Astrocyte (in vitro differentiated cells and primary cell): ENCODE results near the gene PLEKHA6. TPM values are rescaled to one million over a fixed set of nuclear protein-coding genes. Genes with fewer than 3 reads are reported as not detected.

Source experiments
- DNase-seq: peaks from one replicate; pipeline ENCODE4 v3.0.0-alpha.2; 2010; ENCODE audit warnings: low read depth
- FAIRE-seq: peaks from 2 replicates; lab custom pipeline; 2011; peaks lifted over from hg19 to GRCh38; lab: Jason Lieb, UNC
- H2AFZ ChIP-seq: 2 replicates; pipeline ENCODE4 v1.6.0; 2012; ENCODE audit warnings: low read depth, low read length, inconsistent platforms
- H3K27ac ChIP-seq: 2 replicates; pipeline ENCODE4 v1.5.1; 2011; ENCODE audit warnings: low read depth, low read length, inconsistent platforms
- H3K27me3 ChIP-seq: 2 replicates; pipeline ENCODE4 v1.6.0; 2011; ENCODE audit warnings: low read length, inconsistent platforms; ENCODE audit not compliant: insufficient read depth
- H3K36me3 ChIP-seq: 2 replicates; pipeline ENCODE4 v1.5.1; 2011; ENCODE audit warnings: low read length, inconsistent platforms; ENCODE audit not compliant: insufficient read depth
- H3K4me1 ChIP-seq: 2 replicates; pipeline ENCODE4 v1.5.1; 2011; ENCODE audit warnings: low read length, inconsistent platforms; ENCODE audit not compliant: insufficient read depth
- H3K4me2 ChIP-seq: 2 replicates; pipeline ENCODE4 v1.6.0; 2012; ENCODE audit warnings: low read length, inconsistent platforms
- H3K4me3 ChIP-seq: 2 replicates; pipeline ENCODE4 v1.5.1; 2011; ENCODE audit warnings: low read depth, mild to moderate bottlenecking, low read length, inconsistent platforms; ENCODE audit not compliant: insufficient read depth
- H3K79me2 ChIP-seq: 2 replicates; pipeline ENCODE4 v1.6.0; 2012; ENCODE audit warnings: mild to moderate bottlenecking, low read length, inconsistent platforms; ENCODE audit not compliant: insufficient read depth
- H3K9ac ChIP-seq: 2 replicates; pipeline ENCODE4 v1.6.0; 2012; ENCODE audit warnings: mild to moderate bottlenecking, low read length, inconsistent platforms
- H3K9me3 ChIP-seq: 2 replicates; pipeline ENCODE4 v1.5.1; 2012; ENCODE audit warnings: low read depth, mild to moderate bottlenecking, low read length, inconsistent platforms; ENCODE audit not compliant: insufficient read depth
- H4K20me1 ChIP-seq: 2 replicates; pipeline ENCODE4 v1.6.0; 2012; ENCODE audit warnings: low read length, inconsistent platforms; ENCODE audit not compliant: insufficient read depth
- H3K27ac Mint-ChIP-seq: one replicate; pipeline ENCODE4 v1.8.0; 2021; ENCODE audit warnings: mild to moderate bottlenecking, mixed read lengths; ENCODE audit not compliant: unreplicated experiment
- H3K27me3 Mint-ChIP-seq: one replicate; pipeline ENCODE4 v1.8.0; 2021; ENCODE audit warnings: low read depth, mixed read lengths; ENCODE audit not compliant: unreplicated experiment
- H3K36me3 Mint-ChIP-seq: one replicate; pipeline ENCODE4 v1.8.0; 2021; ENCODE audit warnings: low read depth, mixed read lengths; ENCODE audit not compliant: unreplicated experiment
- H3K4me1 Mint-ChIP-seq: one replicate; pipeline ENCODE4 v1.8.0; 2021; ENCODE audit warnings: low read depth, mixed read lengths; ENCODE audit not compliant: unreplicated experiment
- H3K4me3 Mint-ChIP-seq: one replicate; pipeline ENCODE4 v1.8.0; 2021; ENCODE audit warnings: mild to moderate bottlenecking, moderate library complexity, mixed read lengths; ENCODE audit not compliant: unreplicated experiment
- H3K9me3 Mint-ChIP-seq: one replicate; pipeline ENCODE4 v1.8.0; 2021; ENCODE audit warnings: mild to moderate bottlenecking, mixed read lengths; ENCODE audit not compliant: unreplicated experiment
- EZH2 ChIP-seq: IDR thresholded peaks from 2 replicates; pipeline ENCODE4 v1.6.1; 2012; ENCODE audit warnings: mild to moderate bottlenecking, low read length, inconsistent platforms; ENCODE audit not compliant: insufficient read depth
- total RNA-seq: library from RNA; stranded (reverse); gene quantifications from 2 replicates; pipeline ENCODE4 v1.2.1, GENCODE V29; 2021
- TF ChIP-seq, protein P1 (sequence below): IDR thresholded peaks from 2 replicates; pipeline ENCODE4 v1.5.1; 2011; ENCODE audit warnings: low read depth, mild to moderate bottlenecking, inconsistent platforms, low read length, moderate library complexity; ENCODE audit not compliant: insufficient read depth

Gene PLEKHA6
- total RNA-seq, 1 donor from 2014 or later = 1.5 TPM

DNA sequence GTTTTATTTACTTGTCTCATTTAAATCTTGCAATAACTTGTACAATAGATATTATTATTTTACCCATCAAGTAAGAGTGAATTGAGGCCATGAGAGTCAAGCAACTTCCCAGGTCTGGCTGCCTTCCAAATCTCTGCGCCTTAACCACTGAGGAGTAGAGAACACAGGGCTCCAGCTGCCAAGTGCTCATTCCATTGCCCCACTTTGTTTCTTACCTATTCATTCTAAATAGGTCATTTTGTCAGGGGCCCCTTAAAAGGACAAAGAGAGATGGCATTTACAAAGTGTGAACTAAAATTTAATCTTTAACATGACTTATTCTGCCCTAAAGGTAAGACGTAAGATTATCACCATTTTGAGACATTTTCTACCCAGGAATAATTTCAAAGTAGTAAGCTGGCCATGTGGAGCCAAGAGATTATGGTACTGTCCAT lies 48.4 kb upstream of the PLEKHA6 start:
- FAIRE-seq (no peak), DNase-seq (peak; percentile 69)
- TF ChIP-seq, protein P1, sequence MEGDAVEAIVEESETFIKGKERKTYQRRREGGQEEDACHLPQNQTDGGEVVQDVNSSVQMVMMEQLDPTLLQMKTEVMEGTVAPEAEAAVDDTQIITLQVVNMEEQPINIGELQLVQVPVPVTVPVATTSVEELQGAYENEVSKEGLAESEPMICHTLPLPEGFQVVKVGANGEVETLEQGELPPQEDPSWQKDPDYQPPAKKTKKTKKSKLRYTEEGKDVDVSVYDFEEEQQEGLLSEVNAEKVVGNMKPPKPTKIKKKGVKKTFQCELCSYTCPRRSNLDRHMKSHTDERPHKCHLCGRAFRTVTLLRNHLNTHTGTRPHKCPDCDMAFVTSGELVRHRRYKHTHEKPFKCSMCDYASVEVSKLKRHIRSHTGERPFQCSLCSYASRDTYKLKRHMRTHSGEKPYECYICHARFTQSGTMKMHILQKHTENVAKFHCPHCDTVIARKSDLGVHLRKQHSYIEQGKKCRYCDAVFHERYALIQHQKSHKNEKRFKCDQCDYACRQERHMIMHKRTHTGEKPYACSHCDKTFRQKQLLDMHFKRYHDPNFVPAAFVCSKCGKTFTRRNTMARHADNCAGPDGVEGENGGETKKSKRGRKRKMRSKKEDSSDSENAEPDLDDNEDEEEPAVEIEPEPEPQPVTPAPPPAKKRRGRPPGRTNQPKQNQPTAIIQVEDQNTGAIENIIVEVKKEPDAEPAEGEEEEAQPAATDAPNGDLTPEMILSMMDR = no peak
- no peak for TF ChIP-seq EZH2
- Histone ChIP-seq H4K20me1 (peaks cover 78% of the 10 kb centered on the region), H3K79me2 (peaks cover 85% of the 10 kb centered on the region), H3K9me3 (no peaks in the 10 kb centered on the region), H3K4me3 (peak overlapping the region; percentile 91), H3K27ac (no peak overlapping the region), H3K4me1 (no peaks in the 10 kb centered on the region), H3K27me3 (no peaks in the 10 kb centered on the region), H3K4me2 (peak overlapping the region; percentile 91), H3K36me3 (peaks cover 25% of the 10 kb centered on the region), H2AFZ (no peak overlapping the region), H3K9ac (peak overlapping the region; percentile 99)
- H3K4me1 Mint-ChIP-seq = peaks cover 10% of the 10 kb centered on the region
- no peaks in the 10 kb centered on the region for H3K9me3 Mint-ChIP-seq
- H3K27ac Mint-ChIP-seq = no peak overlapping the region
- no peaks in the 10 kb centered on the region for H3K27me3 Mint-ChIP-seq
- peak overlapping the region; percentile 99 for H3K4me3 Mint-ChIP-seq
- H3K36me3 Mint-ChIP-seq = peaks cover 7% of the 10 kb centered on the region

DNA sequence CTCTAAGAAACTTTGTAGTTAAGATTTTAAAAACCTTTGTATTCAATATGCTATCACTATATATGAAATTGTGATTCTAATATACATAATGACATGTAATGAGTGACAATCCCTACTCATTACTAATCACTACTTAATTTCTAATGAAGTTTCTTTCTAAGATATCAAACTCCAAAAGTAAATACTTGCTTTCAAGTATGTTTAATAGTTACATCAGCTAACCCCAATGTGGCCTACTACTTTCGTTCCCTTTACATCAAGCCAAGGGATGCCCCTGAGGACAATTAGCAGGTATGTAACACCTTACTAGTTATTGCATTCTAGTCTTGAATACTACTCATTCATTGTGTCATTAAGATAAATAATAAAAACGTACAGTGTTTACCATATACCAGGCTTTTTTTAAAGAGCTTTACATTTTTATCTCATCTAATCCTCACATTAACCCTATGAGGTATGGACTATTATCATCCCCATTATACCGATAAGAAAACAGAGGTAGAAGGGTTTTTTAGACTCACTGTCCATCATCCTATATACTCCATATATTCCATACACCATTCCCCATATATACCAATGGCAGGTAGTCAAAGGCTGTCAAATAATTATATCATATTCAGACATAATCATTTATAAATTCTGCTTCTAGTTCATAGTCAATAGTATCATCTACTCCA lies 47.7 kb upstream of the PLEKHA6 start:
- peaks cover 7% of the 10 kb centered on the region for H3K36me3 Mint-ChIP-seq
- peaks cover 25% of the 10 kb centered on the region for H3K36me3 ChIP-seq
- DNase-seq (no peak), FAIRE-seq (no peak)
- H3K4me1 ChIP-seq = no peaks in the 10 kb centered on the region
- no peaks in the 10 kb centered on the region for H3K27me3 Mint-ChIP-seq
- no peaks in the 10 kb centered on the region for H3K27me3 ChIP-seq
- H3K4me3 ChIP-seq = peak overlapping the region; percentile 91
- H3K9me3 ChIP-seq = no peaks in the 10 kb centered on the region
- H3K9me3 Mint-ChIP-seq = no peaks in the 10 kb centered on the region
- peaks cover 10% of the 10 kb centered on the region for H3K4me1 Mint-ChIP-seq
- peak overlapping the region; percentile 31 for H3K27ac Mint-ChIP-seq
- peaks cover 85% of the 10 kb centered on the region for H4K20me1 ChIP-seq
- peak overlapping the region; percentile 99 for H3K9ac ChIP-seq
- H3K4me2 ChIP-seq = peak overlapping the region; percentile 91
- peak overlapping the region; percentile 99 for H3K4me3 Mint-ChIP-seq
- TF ChIP-seq, protein P1 = no peak
- TF ChIP-seq EZH2 = no peak
- peaks cover 90% of the 10 kb centered on the region for H3K79me2 ChIP-seq
- no peak overlapping the region for H2AFZ ChIP-seq
- H3K27ac ChIP-seq = no peak overlapping the region

DNA sequence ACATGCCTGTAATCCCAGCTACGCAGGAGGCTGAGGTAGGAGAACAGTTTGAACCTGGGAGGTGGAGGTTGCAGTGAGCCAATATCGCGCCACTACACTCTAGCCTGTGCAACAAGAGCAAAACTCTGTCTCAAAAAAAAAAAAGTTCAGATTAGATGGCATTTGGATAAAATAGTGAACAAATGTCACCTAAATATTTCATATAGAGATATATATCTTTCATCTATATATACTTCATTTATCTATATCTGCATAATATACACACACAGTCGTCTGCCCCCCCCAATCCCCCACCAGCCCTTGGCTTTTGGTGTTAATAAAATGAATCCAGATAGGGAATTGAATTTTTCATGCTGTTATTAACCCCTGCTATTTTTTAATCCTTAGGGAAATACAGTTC lies 46.9 kb upstream of the PLEKHA6 start:
- Histone ChIP-seq H3K4me1 (no peaks in the 10 kb centered on the region), H3K27ac (no peak overlapping the region), H3K27me3 (no peaks in the 10 kb centered on the region), H3K9ac (peak overlapping the region; percentile 99), H3K4me2 (peak overlapping the region; percentile 91), H3K9me3 (no peaks in the 10 kb centered on the region), H3K4me3 (peak overlapping the region; percentile 91), H3K36me3 (peaks cover 25% of the 10 kb centered on the region), H4K20me1 (peaks cover 93% of the 10 kb centered on the region), H3K79me2 (peaks cover 97% of the 10 kb centered on the region), H2AFZ (no peak overlapping the region)
- DNase-seq = no peak
- no peaks in the 10 kb centered on the region for H3K27me3 Mint-ChIP-seq
- H3K4me3 Mint-ChIP-seq = peak overlapping the region; percentile 99
- FAIRE-seq = no peak
- peaks cover 10% of the 10 kb centered on the region for H3K4me1 Mint-ChIP-seq
- TF ChIP-seq, protein P1 = no peak
- no peak for TF ChIP-seq EZH2
- H3K36me3 Mint-ChIP-seq = peaks cover 7% of the 10 kb centered on the region
- H3K9me3 Mint-ChIP-seq = no peaks in the 10 kb centered on the region
- no peak overlapping the region for H3K27ac Mint-ChIP-seq
